GM13976 (cell line): ENCODE data around the gene DHX30.

Experiments used
- DNase-seq: peaks from one replicate; pipeline ENCODE4 v3.0.0; 2012; ENCODE audit warnings: low spot score
- CTCF ChIP-seq: IDR thresholded peaks from 2 replicates; pipeline ENCODE4 v1.5.1; 2012; ENCODE audit warnings: borderline replicate concordance, mild to moderate bottlenecking; ENCODE audit not compliant: insufficient read depth; ENCODE audit errors: extremely low read depth, missing control alignments, control extremely low read depth
- in situ Hi-C: fragments of 300-500 bp; cut with MboI; formaldehyde crosslinking; loops from one replicate; pipeline ENCODE4 v1.12.0; 2022; ENCODE audit warnings: low sequenced_read_pairs, mixed read lengths, inconsistent platforms; ENCODE audit not compliant: unreplicated experiment

The DHX30 gene

GRCh38 chr3:47852604-47853602, 50.0 kb downstream of the DHX30 start:
- no peak for TF ChIP-seq CTCF
- in situ Hi-C loops = no loop called here
- DNase-seq = no peak

- TF ChIP-seq CTCF = no peak
- in situ Hi-C loops = no loop called here
- DNase-seq = no peak
These were observed 51.3 kb downstream of the DHX30 start for GRCh38 chr3:47854267-47854666.

- DNase-seq = no peak
- in situ Hi-C loops = no loop called here
- no peak for TF ChIP-seq CTCF
These were observed 52.0 kb downstream of the DHX30 start for GRCh38 chr3:47854720-47855455.

- DNase-seq = no peak
- in situ Hi-C loops = no loop called here
- TF ChIP-seq CTCF = no peak
These were observed 52.8 kb downstream of the DHX30 start for GRCh38 chr3:47855461-47856383.

- no peak for TF ChIP-seq CTCF
- in situ Hi-C loops = no loop called here
- DNase-seq = no peak
These were observed 53.7 kb downstream of the DHX30 start for GRCh38 chr3:47856669-47857068.

- no peak for DNase-seq
- in situ Hi-C loops = no loop called here
- TF ChIP-seq CTCF = no peak
These were observed 54.2 kb downstream of the DHX30 start for GRCh38 chr3:47857151-47857550.
